Breast epithelium (tissue), 4 donors: Measurements from ENCODE around the gene HABP4. TPM values are rescaled to one million over a fixed set of nuclear protein-coding genes. Genes with fewer than 3 reads are reported as not detected.
A peak's percentile ranks its signal among the peaks of the same experiment; 100 is the strongest.

Experiments
- DNase-seq, 2 donors: peaks; one replicate each; pipeline ENCODE4 v3.0.0-alpha.2; 2019; ENCODE audit warnings: low spot score in 2 of 2
- H3K27ac ChIP-seq, 2 donors: fragments of 200-600 bp; sonication (generic) in 1 of 2; one replicate each; pipeline ENCODE4 v1.5.1; 2016 to 2019; ENCODE audit warnings: mild to moderate bottlenecking in 1 of 2
- H3K27me3 ChIP-seq, 2 donors: fragments of 200-600 bp; sonication (generic) in 1 of 2; one replicate each; pipeline versions ENCODE4 v1.5.1 to v1.6.0; 2017 to 2019; ENCODE audit warnings: control low read depth in 1 of 2, mild to moderate bottlenecking in 1 of 2
- H3K36me3 ChIP-seq: fragments of 200-600 bp; one replicate; pipeline ENCODE4 v1.5.1; 2019
- H3K4me1 ChIP-seq, 2 donors: fragments of 200-600 bp; sonication (generic); one replicate each; pipeline ENCODE4 v1.5.1; 2016 to 2019; ENCODE audit warnings: control low read depth in 1 of 2
- H3K4me3 ChIP-seq, 3 donors: fragments of 200-600 bp; sonication (generic); 1 replicate in 2 of 3; 2 replicates in 1 of 3; pipeline ENCODE4 v1.5.1; 2016 to 2019; ENCODE audit warnings: mild to moderate bottlenecking in 3 of 3, moderate library complexity in 2 of 3
- H3K9me3 ChIP-seq, 2 donors: fragments of 200-600 bp; sonication (generic) in 1 of 2; one replicate each; pipeline ENCODE4 v1.5.1; 2016 to 2019; ENCODE audit warnings: control low read depth in 1 of 2
- CTCF ChIP-seq, 3 donors: fragments of 450-650 bp; IDR thresholded peaks; one replicate each; pipeline ENCODE4 v1.5.1; 2016 to 2017; ENCODE audit warnings: antibody characterized with exemption in 3 of 3, mild to moderate bottlenecking in 3 of 3, moderate library complexity in 3 of 3
- POLR2A ChIP-seq: fragments of 450-650 bp; IDR thresholded peaks from one replicate; pipeline ENCODE4 v1.6.1; 2016; ENCODE audit warnings: antibody characterized with exemption, mild to moderate bottlenecking, moderate library complexity
- POLR2AphosphoS5 ChIP-seq, 3 donors: sonication (generic); formaldehyde crosslinking; IDR thresholded peaks; one replicate each; pipeline ENCODE4 v1.6.1; 2017; ENCODE audit warnings: antibody characterized with exemption in 3 of 3
- intact Hi-C: fragments of 100-400 bp; cut with DNase I; formaldehyde crosslinking; loops from one replicate; pipeline ENCODE4 v1.15.1; 2023; ENCODE audit warnings: low total_unique reads
- total RNA-seq, 3 donors: library from RNA; depleted of rRNA; stranded (reverse); fragments of >200 nt; gene quantifications; one replicate each; pipeline ENCODE4 v1.1.0, GENCODE V29; 2016

The HABP4 gene
- total RNA-seq, 3 donors from 2014 or later = 9.7 to 26.6 (median 22.3) TPM

DNA sequence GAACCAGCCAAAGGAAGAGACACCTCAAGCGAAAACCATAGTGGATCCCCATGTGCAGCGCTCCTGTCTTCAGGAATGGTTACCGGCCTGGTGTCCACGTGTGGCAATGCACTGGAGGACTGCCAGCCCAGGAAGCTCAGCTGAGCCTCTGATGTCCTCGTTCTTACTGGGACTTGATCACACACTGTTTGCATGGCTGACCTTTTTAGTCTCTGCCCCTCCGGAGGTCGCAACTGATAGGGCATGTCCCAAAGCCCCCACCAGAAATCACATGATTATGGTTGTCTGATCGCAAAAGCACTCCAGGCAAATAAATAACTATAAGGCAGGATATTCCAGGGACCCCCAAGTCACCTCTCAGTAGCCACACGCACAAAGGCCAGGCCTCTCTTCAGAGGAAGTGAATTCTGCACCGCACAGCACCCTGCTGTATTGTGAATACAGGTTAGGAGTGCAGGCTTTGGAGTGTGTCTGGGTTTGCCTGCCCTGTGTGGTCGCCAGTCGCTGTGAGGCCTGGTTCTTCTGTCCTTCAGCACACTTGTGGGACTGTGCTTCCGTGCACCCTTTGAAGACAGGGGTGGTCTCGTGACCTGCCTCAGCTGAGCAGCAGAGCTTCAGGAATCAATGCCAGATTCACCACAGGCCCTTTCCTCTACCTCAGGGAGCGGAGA, 13.4 kb upstream of the HABP4 start:
- H3K4me1 ChIP-seq = no peaks in the 10 kb centered on the region
- TF ChIP-seq CTCF (IDR thresholded peaks at IDR 0.05) = no peak
- TF ChIP-seq POLR2AphosphoS5 (IDR thresholded peaks at IDR 0.05) = no peak
- no peak for TF ChIP-seq POLR2A

DNA sequence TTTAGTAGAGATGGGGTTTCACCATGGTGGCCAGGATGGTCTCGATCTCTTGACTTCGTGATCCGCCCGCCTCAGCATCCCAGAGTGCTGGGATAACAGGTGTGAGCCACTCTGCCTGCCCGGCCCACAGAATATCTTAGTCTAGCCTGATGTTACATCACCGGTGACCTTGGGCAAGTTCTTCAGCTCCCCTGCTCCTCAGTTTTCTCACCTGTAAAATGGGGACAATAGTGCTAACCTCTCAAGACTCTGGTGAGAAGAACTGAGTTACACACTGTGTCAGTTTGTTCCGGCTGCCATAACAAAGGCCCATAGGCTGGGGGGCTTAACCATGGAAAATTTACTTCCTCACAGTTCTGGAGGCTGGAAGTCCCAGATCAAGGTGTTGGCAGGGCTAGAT, 12.5 kb upstream of the HABP4 start:
- intact Hi-C loops = no loop called here
- no peaks in the 10 kb centered on the region for H3K27me3 ChIP-seq
- no peak overlapping the region for H3K4me3 ChIP-seq
- no peaks in the 10 kb centered on the region for H3K36me3 ChIP-seq
- H3K4me1 ChIP-seq = no peaks in the 10 kb centered on the region
- H3K9me3 ChIP-seq = no peaks in the 10 kb centered on the region
- TF ChIP-seq CTCF (IDR thresholded peaks at IDR 0.05) (no peak), POLR2AphosphoS5 (IDR thresholded peaks at IDR 0.05) (no peak), POLR2A (no peak)
- no peak for DNase-seq
- H3K27ac ChIP-seq = no peak overlapping the region

More for the DNA sequence above, 13.4 kb upstream of the HABP4 start:
- Histone ChIP-seq H3K9me3 (no peaks in the 10 kb centered on the region), H3K27ac (no peak overlapping the region), H3K36me3 (no peaks in the 10 kb centered on the region), H3K4me3 (no peak overlapping the region), H3K27me3 (no peaks in the 10 kb centered on the region)
- intact Hi-C loops = no loop called here
- DNase-seq = no peak

GRCh38 chr9:96440671-96441199, 9.2 kb upstream of the HABP4 start:
- TF ChIP-seq CTCF (IDR thresholded peaks at IDR 0.05) (no peak), POLR2A (no peak)
- no peak overlapping the region for H3K4me3 ChIP-seq

GRCh38 chr9:96441798-96442445, 8.0 kb upstream of the HABP4 start:
- H3K4me1 ChIP-seq = no peaks in the 10 kb centered on the region
- no peak for DNase-seq
- H3K36me3 ChIP-seq = no peaks in the 10 kb centered on the region
- H3K9me3 ChIP-seq = no peaks in the 10 kb centered on the region
- H3K27me3 ChIP-seq = no peaks in the 10 kb centered on the region
- H3K27ac ChIP-seq = no peak overlapping the region
- TF ChIP-seq POLR2AphosphoS5 (IDR thresholded peaks at IDR 0.05) (no peak), CTCF (IDR thresholded peaks at IDR 0.05) (peak in 1 of 3 donors; percentile 18)
- no peak overlapping the region for H3K4me3 ChIP-seq
- intact Hi-C loops = no loop called here

More at GRCh38 chr9:96440671-96441199, 9.2 kb upstream of the HABP4 start:
- Histone ChIP-seq H3K27ac (no peak overlapping the region), H3K9me3 (no peaks in the 10 kb centered on the region), H3K27me3 (no peaks in the 10 kb centered on the region), H3K36me3 (no peaks in the 10 kb centered on the region), H3K4me1 (no peaks in the 10 kb centered on the region)
- intact Hi-C loops = no loop called here
- no peak for DNase-seq

- Histone ChIP-seq H3K36me3 (no peaks in the 10 kb centered on the region), H3K4me3 (no peak overlapping the region), H3K9me3 (no peaks in the 10 kb centered on the region), H3K4me1 (no peaks in the 10 kb centered on the region), H3K27me3 (no peaks in the 10 kb centered on the region), H3K27ac (no peak overlapping the region)
- TF ChIP-seq CTCF (IDR thresholded peaks at IDR 0.05) = no peak
- TF ChIP-seq POLR2A = no peak
- TF ChIP-seq POLR2AphosphoS5 (IDR thresholded peaks at IDR 0.05) = no peak
- DNase-seq = no peak
- intact Hi-C loops = no loop called here
Observed at GRCh38 chr9:96442491-96442890, 7.5 kb upstream of the HABP4 start.
